Stomach (tissue), 4 donors: ENCODE data around the gene FBN2.

Source experiments
- EP300 ChIP-seq: sonication (generic); formaldehyde crosslinking; IDR thresholded peaks from one replicate; pipeline ENCODE4 v1.6.1; 2017; ENCODE audit warnings: antibody characterized with exemption
- POLR2A ChIP-seq, 4 donors: fragments of 450-650 bp; IDR thresholded peaks; one replicate each; pipeline ENCODE4 v1.6.1; 2016; ENCODE audit warnings: antibody characterized with exemption in 4 of 4, control low read depth in 2 of 4, mild to moderate bottlenecking in 1 of 4, moderate library complexity in 1 of 4
- POLR2AphosphoS5 ChIP-seq, 3 donors: sonication (generic); formaldehyde crosslinking; IDR thresholded peaks; one replicate each; pipeline ENCODE4 v1.6.1; 2016; ENCODE audit warnings: antibody characterized with exemption in 3 of 3
- TF ChIP-seq, protein P1 (sequence below), 7 experiments: fragments of 450-650 bp in 4 of 7; fragments of 200-600 bp in 3 of 7; sonication (generic) in 3 of 7; IDR thresholded peaks; one replicate each; pipeline ENCODE4 v1.5.1; 2016 to 2019; ENCODE audit warnings: antibody characterized with exemption in 7 of 7, control low read depth in 2 of 7, mild to moderate bottlenecking in 1 of 7

DNA sequence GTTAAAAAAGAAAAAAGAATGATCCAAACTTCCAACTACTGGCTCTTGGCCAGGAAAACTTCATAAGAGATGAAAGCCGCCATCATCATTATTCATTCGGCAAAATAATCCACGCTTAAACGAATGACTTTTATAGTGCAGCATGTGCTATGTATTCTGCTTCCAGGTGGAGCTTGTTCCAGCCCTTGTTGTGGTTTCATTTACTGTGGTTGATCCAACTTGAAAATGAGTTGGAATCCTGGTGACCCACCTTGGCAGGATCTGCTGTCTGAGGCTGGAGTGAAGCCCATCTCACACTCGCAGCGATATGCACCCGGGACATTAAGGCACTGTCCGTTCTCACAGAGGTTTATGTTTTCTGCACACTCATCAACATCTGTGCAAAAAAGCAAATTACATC, 209.6 kb downstream of the FBN2 start:
- TF ChIP-seq, protein P1, sequence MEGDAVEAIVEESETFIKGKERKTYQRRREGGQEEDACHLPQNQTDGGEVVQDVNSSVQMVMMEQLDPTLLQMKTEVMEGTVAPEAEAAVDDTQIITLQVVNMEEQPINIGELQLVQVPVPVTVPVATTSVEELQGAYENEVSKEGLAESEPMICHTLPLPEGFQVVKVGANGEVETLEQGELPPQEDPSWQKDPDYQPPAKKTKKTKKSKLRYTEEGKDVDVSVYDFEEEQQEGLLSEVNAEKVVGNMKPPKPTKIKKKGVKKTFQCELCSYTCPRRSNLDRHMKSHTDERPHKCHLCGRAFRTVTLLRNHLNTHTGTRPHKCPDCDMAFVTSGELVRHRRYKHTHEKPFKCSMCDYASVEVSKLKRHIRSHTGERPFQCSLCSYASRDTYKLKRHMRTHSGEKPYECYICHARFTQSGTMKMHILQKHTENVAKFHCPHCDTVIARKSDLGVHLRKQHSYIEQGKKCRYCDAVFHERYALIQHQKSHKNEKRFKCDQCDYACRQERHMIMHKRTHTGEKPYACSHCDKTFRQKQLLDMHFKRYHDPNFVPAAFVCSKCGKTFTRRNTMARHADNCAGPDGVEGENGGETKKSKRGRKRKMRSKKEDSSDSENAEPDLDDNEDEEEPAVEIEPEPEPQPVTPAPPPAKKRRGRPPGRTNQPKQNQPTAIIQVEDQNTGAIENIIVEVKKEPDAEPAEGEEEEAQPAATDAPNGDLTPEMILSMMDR (IDR thresholded peaks at IDR 0.05) = no peak
- TF ChIP-seq EP300 (no peak), POLR2A (IDR thresholded peaks at IDR 0.05) (no peak), POLR2AphosphoS5 (IDR thresholded peaks at IDR 0.05) (no peak)
